MV-4-11 (cell line): Measurements from ENCODE around the gene NUBPL.
"Not testable (repeated sequence)": the region's sequence is repeated elsewhere in the genome, so short reads cannot be mapped to it uniquely, and the experiment has no call there.

ENCODE experiments used
- DNase-seq: peaks from one replicate; lab custom pipeline; 2025; lab: John Stamatoyannopoulos, UW

NUBPL gene

GRCh38 chr14:31677630-31678029, 116.4 kb downstream of the NUBPL start:
- DNase-seq: no peak

- no peak for DNase-seq
Measured at GRCh38 chr14:31678421-31679249, 117.4 kb downstream of the NUBPL start.

- no peak for DNase-seq
Measured at GRCh38 chr14:31682768-31683167, 121.6 kb downstream of the NUBPL start.

GRCh38 chr14:31687726-31688125, 126.5 kb downstream of the NUBPL start:
- DNase-seq: no peak

GRCh38 chr14:31690056-31690455, 128.9 kb downstream of the NUBPL start:
- no peak for DNase-seq

GRCh38 chr14:31692376-31692781, 131.2 kb downstream of the NUBPL start:
- DNase-seq: no peak

- DNase-seq: no peak
Measured at GRCh38 chr14:31696378-31696777, 135.2 kb downstream of the NUBPL start.

- DNase-seq: no peak
Measured at GRCh38 chr14:31699809-31700208, 138.6 kb downstream of the NUBPL start.

GRCh38 chr14:31700282-31701074, 139.3 kb downstream of the NUBPL start:
- DNase-seq: no peak

- no peak for DNase-seq
Measured at GRCh38 chr14:31702130-31702529, 140.9 kb downstream of the NUBPL start.

GRCh38 chr14:31703056-31703455, 141.9 kb downstream of the NUBPL start:
- DNase-seq: no peak

- no peak for DNase-seq
Measured at GRCh38 chr14:31705731-31706130, 144.5 kb downstream of the NUBPL start.

GRCh38 chr14:31708661-31709060, 147.5 kb downstream of the NUBPL start:
- DNase-seq: not testable (repeated sequence)

GRCh38 chr14:31712244-31713127, 151.3 kb downstream of the NUBPL start:
- DNase-seq: peak; percentile 44

GRCh38 chr14:31716208-31716607, 155.0 kb downstream of the NUBPL start:
- no peak for DNase-seq

- no peak for DNase-seq
Measured at GRCh38 chr14:31717294-31718085, 156.3 kb downstream of the NUBPL start.

GRCh38 chr14:31718585-31718984, 157.4 kb downstream of the NUBPL start:
- DNase-seq: no peak

GRCh38 chr14:31718985-31719384, 157.8 kb downstream of the NUBPL start:
- DNase-seq: no peak

- DNase-seq: no peak
Measured at GRCh38 chr14:31726337-31726736, 165.1 kb downstream of the NUBPL start.

GRCh38 chr14:31727797-31728196, 166.6 kb downstream of the NUBPL start:
- DNase-seq: no peak

GRCh38 chr14:31740688-31741087, 179.5 kb downstream of the NUBPL start:
- DNase-seq: no peak
